ENCODE measurements around the gene OR2F1. TPM values are rescaled to one million over a fixed set of nuclear protein-coding genes. Genes with fewer than 3 reads are reported as not detected.

The OR2F1 gene
- total RNA-seq, 1 experiment from 2014 or later, result not detected

DNA sequence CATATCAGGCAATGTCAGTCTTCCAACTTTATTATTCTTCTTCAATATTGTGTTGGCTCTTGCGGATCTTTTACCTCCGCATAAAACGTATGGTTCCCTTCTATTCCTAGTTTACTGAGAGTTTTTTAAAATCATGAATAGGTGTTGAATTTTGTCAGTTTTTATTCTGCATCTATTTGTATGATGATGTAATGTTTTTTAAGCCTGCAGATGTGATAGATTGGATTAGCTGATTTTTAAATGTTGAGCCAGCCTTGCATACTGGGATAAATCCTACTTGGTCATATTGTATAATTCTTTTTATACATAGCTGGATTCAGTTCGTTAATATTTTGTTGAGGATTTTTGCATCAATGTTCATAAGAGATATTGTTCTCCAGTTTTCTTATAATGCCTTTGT, 9.2 kb upstream of the OR2F1 start:
- H3K4me2 ChIP-seq (ENCODE audit: low read length), result no peak overlapping the region
- H3K9me2 ChIP-seq (replicated peaks; ENCODE audit: low read length), result no peaks in the 10 kb centered on the region
- POLR2A ChIA-PET (ENCODE audit: unreplicated experiment), result no interaction called here
- no peaks in the 10 kb centered on the region for H3K36me3 ChIP-seq (ENCODE audit: low read depth, low read length)
- no peaks in the 10 kb centered on the region for H3F3A ChIP-seq (ENCODE audit: low read length, unreplicated experiment)
- no peaks in the 10 kb centered on the region for H4K20me1 ChIP-seq (ENCODE audit: low read length)
- CTCF ChIA-PET, result no interaction called here
- H3K4me1 ChIP-seq (ENCODE audit: insufficient read depth, low read length), result no peaks in the 10 kb centered on the region
- H3K79me2 ChIP-seq (ENCODE audit: low read length), result no peaks in the 10 kb centered on the region
- H3K9me3 ChIP-seq (ENCODE audit: low read length), result no peaks in the 10 kb centered on the region
- H2AFZ ChIP-seq (ENCODE audit: low read length), result no peak overlapping the region
- DNase-seq, result no peak
- BruUV-seq (replicated peaks), result no TSS peak
- no peak overlapping the region for H3K9ac ChIP-seq (ENCODE audit: low read length)
- TF ChIP-seq, protein P1, sequence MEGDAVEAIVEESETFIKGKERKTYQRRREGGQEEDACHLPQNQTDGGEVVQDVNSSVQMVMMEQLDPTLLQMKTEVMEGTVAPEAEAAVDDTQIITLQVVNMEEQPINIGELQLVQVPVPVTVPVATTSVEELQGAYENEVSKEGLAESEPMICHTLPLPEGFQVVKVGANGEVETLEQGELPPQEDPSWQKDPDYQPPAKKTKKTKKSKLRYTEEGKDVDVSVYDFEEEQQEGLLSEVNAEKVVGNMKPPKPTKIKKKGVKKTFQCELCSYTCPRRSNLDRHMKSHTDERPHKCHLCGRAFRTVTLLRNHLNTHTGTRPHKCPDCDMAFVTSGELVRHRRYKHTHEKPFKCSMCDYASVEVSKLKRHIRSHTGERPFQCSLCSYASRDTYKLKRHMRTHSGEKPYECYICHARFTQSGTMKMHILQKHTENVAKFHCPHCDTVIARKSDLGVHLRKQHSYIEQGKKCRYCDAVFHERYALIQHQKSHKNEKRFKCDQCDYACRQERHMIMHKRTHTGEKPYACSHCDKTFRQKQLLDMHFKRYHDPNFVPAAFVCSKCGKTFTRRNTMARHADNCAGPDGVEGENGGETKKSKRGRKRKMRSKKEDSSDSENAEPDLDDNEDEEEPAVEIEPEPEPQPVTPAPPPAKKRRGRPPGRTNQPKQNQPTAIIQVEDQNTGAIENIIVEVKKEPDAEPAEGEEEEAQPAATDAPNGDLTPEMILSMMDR (conservative IDR thresholded peaks at IDR 0.05; ENCODE audit: low read depth, low read length), result no peak
- TF ChIP-seq EZH2 (IDR thresholded peaks at IDR 0.05; ENCODE audit: low read length, unreplicated experiment) (no peak), EZH2phosphoT487 (IDR thresholded peaks at IDR 0.05; ENCODE audit: borderline replicate concordance, low read length) (no peak)
- no peaks in the 10 kb centered on the region for H3K27me3 ChIP-seq (ENCODE audit: low read length)
- H3K27ac ChIP-seq (ENCODE audit: low read length), result no peak overlapping the region
- intact Hi-C loops (cut with micrococcal nuclease), result no loop called here
- no peak for ATAC-seq
- H3K4me3 ChIP-seq (ENCODE audit: low read length), result no peak overlapping the region

DNA sequence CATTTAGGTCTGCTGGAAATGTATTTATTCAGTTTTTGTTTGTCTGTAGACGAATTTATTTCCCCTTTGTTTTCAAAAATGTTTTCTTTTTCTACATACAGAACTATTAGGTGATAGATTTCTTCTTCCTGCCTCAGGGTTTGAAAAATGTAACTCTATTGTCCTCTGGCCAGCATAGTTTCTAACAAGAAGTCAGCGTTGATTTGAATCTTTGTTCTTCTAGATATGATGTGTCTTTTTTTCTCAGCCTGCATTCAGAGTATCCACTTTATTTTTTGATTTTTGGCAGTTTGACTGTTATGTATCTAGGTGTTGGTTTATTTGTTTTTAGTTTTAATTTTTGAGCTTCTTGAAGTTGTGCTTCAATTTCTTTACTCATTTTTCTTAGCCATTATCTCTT, 7.5 kb upstream of the OR2F1 start:
- ATAC-seq (no peak), DNase-seq (no peak)
- no peak overlapping the region for H3K4me3 ChIP-seq (ENCODE audit: low read length)
- intact Hi-C loops (cut with micrococcal nuclease), result no loop called here
- no peaks in the 10 kb centered on the region for H3K36me3 ChIP-seq (ENCODE audit: low read depth, low read length)
- H2AFZ ChIP-seq (ENCODE audit: low read length), result no peak overlapping the region
- no peaks in the 10 kb centered on the region for H3K9me2 ChIP-seq (replicated peaks; ENCODE audit: low read length)
- H4K20me1 ChIP-seq (ENCODE audit: low read length), result no peaks in the 10 kb centered on the region
- H3K4me1 ChIP-seq (ENCODE audit: insufficient read depth, low read length), result no peaks in the 10 kb centered on the region
- no TSS peak for BruUV-seq (replicated peaks)
- no peaks in the 10 kb centered on the region for H3F3A ChIP-seq (ENCODE audit: low read length, unreplicated experiment)
- H3K9me3 ChIP-seq (ENCODE audit: low read length), result no peaks in the 10 kb centered on the region
- H3K27me3 ChIP-seq (ENCODE audit: low read length), result no peaks in the 10 kb centered on the region
- no peak overlapping the region for H3K9ac ChIP-seq (ENCODE audit: low read length)
- H3K79me2 ChIP-seq (ENCODE audit: low read length), result no peaks in the 10 kb centered on the region
- H3K4me2 ChIP-seq (ENCODE audit: low read length), result no peak overlapping the region
- CTCF ChIA-PET, result no interaction called here
- TF ChIP-seq EZH2phosphoT487 (IDR thresholded peaks at IDR 0.05; ENCODE audit: borderline replicate concordance, low read length), result no peak
- TF ChIP-seq EZH2 (IDR thresholded peaks at IDR 0.05; ENCODE audit: low read length, unreplicated experiment), result no peak
- TF ChIP-seq, protein P1 (conservative IDR thresholded peaks at IDR 0.05; ENCODE audit: low read depth, low read length), result no peak
- H3K27ac ChIP-seq (ENCODE audit: low read length), result no peak overlapping the region
- POLR2A ChIA-PET (ENCODE audit: unreplicated experiment), result interaction anchor here (0.6 kb wide), 1 partner anchor 10 kb away, joined by 3 read pairs; no protein-coding TSS in a partner anchor

DNA sequence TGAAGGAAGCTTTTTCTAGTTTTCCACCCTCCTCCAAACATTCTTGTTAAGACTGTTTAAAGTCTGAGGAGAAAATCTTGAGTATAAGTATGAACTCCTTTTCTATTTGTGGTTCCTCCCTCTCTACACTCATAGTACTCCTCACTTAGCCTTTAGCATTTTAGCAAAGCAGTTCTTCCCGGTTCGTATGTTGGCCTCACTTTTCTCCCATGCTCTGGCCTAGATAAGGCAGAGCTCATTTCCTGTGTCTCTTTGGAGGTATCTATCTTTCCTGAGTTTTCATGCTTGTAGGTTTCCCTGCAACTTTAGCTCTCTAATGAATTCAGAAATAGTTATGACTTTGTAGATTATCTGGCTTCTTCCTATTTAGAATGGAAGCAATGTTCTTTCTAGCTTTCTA, 5.9 kb upstream of the OR2F1 start:
- Histone ChIP-seq H3K9me2 (replicated peaks; ENCODE audit: low read length) (no peaks in the 10 kb centered on the region), H3K27me3 (ENCODE audit: low read length) (0 out of 2 replicates have a peak, but pooled peaks cover 3% of the 10 kb centered on the region), H4K20me1 (ENCODE audit: low read length) (no peaks in the 10 kb centered on the region), H3K4me3 (ENCODE audit: low read length) (no peak overlapping the region), H3K36me3 (ENCODE audit: low read depth, low read length) (no peaks in the 10 kb centered on the region), H3F3A (ENCODE audit: low read length, unreplicated experiment) (no peaks in the 10 kb centered on the region), H2AFZ (ENCODE audit: low read length) (no peak overlapping the region), H3K4me1 (ENCODE audit: insufficient read depth, low read length) (no peaks in the 10 kb centered on the region), H3K79me2 (ENCODE audit: low read length) (no peaks in the 10 kb centered on the region), H3K9ac (ENCODE audit: low read length) (no peak overlapping the region), H3K27ac (ENCODE audit: low read length) (no peak overlapping the region), H3K9me3 (ENCODE audit: low read length) (no peaks in the 10 kb centered on the region), H3K4me2 (ENCODE audit: low read length) (no peak overlapping the region)
- CTCF ChIA-PET, result no interaction called here
- DNase-seq, result no peak
- no peak for TF ChIP-seq EZH2phosphoT487 (IDR thresholded peaks at IDR 0.05; ENCODE audit: borderline replicate concordance, low read length)
- TF ChIP-seq, protein P1 (conservative IDR thresholded peaks at IDR 0.05; ENCODE audit: low read depth, low read length), result no peak
- no peak for ATAC-seq
- no TSS peak for BruUV-seq (replicated peaks)
- POLR2A ChIA-PET (ENCODE audit: unreplicated experiment), result no interaction called here
- intact Hi-C loops (cut with micrococcal nuclease), result no loop called here

Measured in PC-3 (cell line).